Mesothelial cell of epicardium (in vitro differentiated cells): ENCODE measurements around the gene OR51E2. TPM values are rescaled to one million over a fixed set of nuclear protein-coding genes. Genes with fewer than 3 reads are reported as not detected.

Experiments used
- DNase-seq, 2 experiments: peaks; one replicate each; pipeline ENCODE4 v3.0.0; 2021; ENCODE audit warnings: low spot score in 2 of 2; ENCODE audit not compliant: unreplicated experiment in 2 of 2
- H3K27ac Mint-ChIP-seq: 2 replicates; pipeline ENCODE4 v1.8.0; 2021; ENCODE audit warnings: mixed read lengths
- H3K27me3 Mint-ChIP-seq: 2 replicates; pipeline ENCODE4 v1.8.0; 2021; ENCODE audit warnings: low read depth, mixed read lengths
- H3K36me3 Mint-ChIP-seq: 2 replicates; pipeline ENCODE4 v1.8.0; 2021; ENCODE audit warnings: mixed read lengths
- H3K4me1 Mint-ChIP-seq: 2 replicates; pipeline ENCODE4 v1.8.0; 2021; ENCODE audit warnings: mixed read lengths
- H3K4me3 Mint-ChIP-seq: 2 replicates; pipeline ENCODE4 v1.8.0; 2021; ENCODE audit warnings: mild to moderate bottlenecking, moderate library complexity, mixed read lengths
- H3K9me3 Mint-ChIP-seq: 2 replicates; pipeline ENCODE4 v1.8.0; 2021; ENCODE audit warnings: mixed read lengths
- total RNA-seq: library from RNA; stranded (reverse); gene quantifications from 3 replicates; pipeline ENCODE4 v1.2.1, GENCODE V29; 2021
- TF ChIP-seq, protein P1 (sequence below): fragments of 200-600 bp; sonication (generic); IDR thresholded peaks from one replicate; pipeline ENCODE4 v1.5.0; 2021; ENCODE audit warnings: antibody characterized with exemption; ENCODE audit not compliant: unreplicated experiment

The OR51E2 gene
- total RNA-seq, 1 donor from 2014 or later = 0.11 TPM

DNA sequence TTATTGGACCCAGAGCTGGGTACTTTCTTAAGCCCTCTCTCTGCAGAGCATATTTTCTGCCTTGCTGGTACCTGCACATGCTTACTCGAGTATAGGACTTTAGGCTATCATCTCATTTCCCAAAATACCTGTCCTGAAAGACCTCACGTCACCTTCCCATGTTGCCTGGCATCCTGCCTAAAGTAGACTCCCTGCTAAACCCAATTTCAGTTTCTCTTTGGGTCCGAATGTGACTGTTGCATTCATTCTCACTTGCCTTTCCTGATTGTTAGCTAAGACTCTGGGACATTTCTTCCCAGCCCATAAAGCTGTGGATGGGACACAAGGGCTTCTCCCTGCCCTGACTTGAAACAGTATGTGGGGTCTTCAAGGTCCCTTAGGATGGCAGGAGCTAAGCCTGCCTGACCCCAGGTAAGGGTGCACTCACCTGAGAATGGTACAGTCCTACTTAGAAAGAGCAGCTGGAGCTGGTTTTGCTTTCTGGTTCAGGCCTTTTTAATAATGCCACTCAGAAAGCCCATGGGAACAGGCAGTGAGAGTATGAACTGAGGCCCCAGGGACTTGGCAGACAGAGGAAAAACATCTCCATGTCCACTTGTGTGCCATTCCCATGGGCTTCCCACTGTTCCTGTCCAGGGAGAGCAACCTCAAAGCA is 12.9 kb downstream of the OR51E2 start:
- H3K9me3 Mint-ChIP-seq = no peaks in the 10 kb centered on the region
- no peaks in the 10 kb centered on the region for H3K36me3 Mint-ChIP-seq
- no peak overlapping the region for H3K4me3 Mint-ChIP-seq
- H3K27ac Mint-ChIP-seq = no peak overlapping the region
- TF ChIP-seq, protein P1, sequence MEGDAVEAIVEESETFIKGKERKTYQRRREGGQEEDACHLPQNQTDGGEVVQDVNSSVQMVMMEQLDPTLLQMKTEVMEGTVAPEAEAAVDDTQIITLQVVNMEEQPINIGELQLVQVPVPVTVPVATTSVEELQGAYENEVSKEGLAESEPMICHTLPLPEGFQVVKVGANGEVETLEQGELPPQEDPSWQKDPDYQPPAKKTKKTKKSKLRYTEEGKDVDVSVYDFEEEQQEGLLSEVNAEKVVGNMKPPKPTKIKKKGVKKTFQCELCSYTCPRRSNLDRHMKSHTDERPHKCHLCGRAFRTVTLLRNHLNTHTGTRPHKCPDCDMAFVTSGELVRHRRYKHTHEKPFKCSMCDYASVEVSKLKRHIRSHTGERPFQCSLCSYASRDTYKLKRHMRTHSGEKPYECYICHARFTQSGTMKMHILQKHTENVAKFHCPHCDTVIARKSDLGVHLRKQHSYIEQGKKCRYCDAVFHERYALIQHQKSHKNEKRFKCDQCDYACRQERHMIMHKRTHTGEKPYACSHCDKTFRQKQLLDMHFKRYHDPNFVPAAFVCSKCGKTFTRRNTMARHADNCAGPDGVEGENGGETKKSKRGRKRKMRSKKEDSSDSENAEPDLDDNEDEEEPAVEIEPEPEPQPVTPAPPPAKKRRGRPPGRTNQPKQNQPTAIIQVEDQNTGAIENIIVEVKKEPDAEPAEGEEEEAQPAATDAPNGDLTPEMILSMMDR = no peak
- no peak for DNase-seq
- peaks cover 3% of the 10 kb centered on the region for H3K27me3 Mint-ChIP-seq
- H3K4me1 Mint-ChIP-seq = no peaks in the 10 kb centered on the region

GRCh38 chr11:4682623-4683419 is 14.8 kb downstream of the OR51E2 start:
- Mint-ChIP-seq H3K36me3 (no peaks in the 10 kb centered on the region), H3K4me3 (no peak overlapping the region), H3K9me3 (no peaks in the 10 kb centered on the region), H3K4me1 (no peaks in the 10 kb centered on the region), H3K27ac (no peak overlapping the region), H3K27me3 (peaks cover 3% of the 10 kb centered on the region)
- DNase-seq = no peak
- TF ChIP-seq, protein P1 = no peak

DNA sequence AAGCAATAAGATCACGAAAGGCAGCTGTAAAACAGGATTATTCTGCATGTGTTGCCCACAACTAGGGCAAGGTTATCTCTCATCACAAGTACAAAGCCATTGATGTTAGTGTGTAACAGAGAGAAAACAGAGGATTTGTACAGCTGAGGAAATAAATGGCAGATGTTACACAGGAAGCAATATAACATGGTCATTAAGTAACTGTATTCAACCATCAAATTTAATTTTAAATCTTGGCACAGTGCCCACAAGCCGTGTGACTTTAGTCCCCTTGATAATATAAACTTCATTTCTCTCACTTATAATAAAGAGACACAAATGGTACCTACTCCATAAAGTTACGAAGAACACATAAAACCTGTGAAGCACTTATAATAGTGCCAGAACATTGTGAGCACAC is 17.3 kb downstream of the OR51E2 start:
- H3K27me3 Mint-ChIP-seq = peaks cover 3% of the 10 kb centered on the region
- no peaks in the 10 kb centered on the region for H3K9me3 Mint-ChIP-seq
- DNase-seq = no peak
- H3K4me1 Mint-ChIP-seq = no peaks in the 10 kb centered on the region
- TF ChIP-seq, protein P1 = no peak
- no peaks in the 10 kb centered on the region for H3K36me3 Mint-ChIP-seq
- H3K4me3 Mint-ChIP-seq = no peak overlapping the region
- H3K27ac Mint-ChIP-seq = no peak overlapping the region

- H3K27me3 Mint-ChIP-seq = no peaks in the 10 kb centered on the region
- no peak overlapping the region for H3K4me3 Mint-ChIP-seq
- no peaks in the 10 kb centered on the region for H3K9me3 Mint-ChIP-seq
- H3K4me1 Mint-ChIP-seq = peaks cover 4% of the 10 kb centered on the region
- no peak for DNase-seq
- TF ChIP-seq, protein P1 = no peak
- no peak overlapping the region for H3K27ac Mint-ChIP-seq
- no peaks in the 10 kb centered on the region for H3K36me3 Mint-ChIP-seq
These were observed 19.7 kb downstream of the OR51E2 start for GRCh38 chr11:4677948-4678347.

DNA sequence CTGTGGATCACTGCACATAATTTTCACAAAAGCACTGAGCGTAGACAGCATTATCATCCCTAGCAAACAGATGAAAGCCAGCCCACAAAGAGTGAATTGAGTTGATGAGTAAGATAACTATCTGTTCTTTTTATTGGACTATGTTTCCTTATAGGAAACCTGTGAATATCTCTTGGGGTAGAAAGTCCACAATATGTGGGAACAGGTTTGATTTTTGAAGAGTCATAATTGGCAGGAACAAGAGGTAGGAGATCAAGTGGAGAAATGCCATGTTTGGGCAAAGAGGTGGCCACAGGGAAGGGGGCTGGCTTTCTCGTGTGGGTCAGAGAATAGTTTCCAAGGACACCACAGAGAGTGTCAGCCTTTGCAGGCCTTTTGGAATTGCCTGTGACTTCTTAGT is 23.9 kb downstream of the OR51E2 start:
- TF ChIP-seq, protein P1 = no peak
- Mint-ChIP-seq H3K27ac (no peak overlapping the region), H3K9me3 (no peaks in the 10 kb centered on the region), H3K36me3 (no peaks in the 10 kb centered on the region), H3K4me3 (no peak overlapping the region), H3K27me3 (no peaks in the 10 kb centered on the region), H3K4me1 (peaks cover 14% of the 10 kb centered on the region)
- DNase-seq = no peak
